GM12878 (cell line): ENCODE data around the gene ARHGEF6. TPM values are rescaled to one million over a fixed set of nuclear protein-coding genes. Genes with fewer than 3 reads are reported as not detected.

Source experiments
- ATAC-seq: fragments of 200-7000 bp; cut with Tn5 transposase; 3 replicates; pipeline ENCODE4 v1.9.1; 2020; ENCODE audit warnings: mild to moderate bottlenecking, moderate library complexity
- BruUV-seq: library from RNA; stranded (reverse); fragments of 400-500 nt; replicated peaks from 2 replicates; lab custom pipeline; 2021; lab: Mats Ljungman, UMichigan
- CTCF ChIA-PET: fragments of 300-600 bp; sonication (Branson Sonifier 250); formaldehyde crosslinking; extraction: SDS; loops from one replicate; lab custom pipeline; 2021; ENCODE audit warnings: inconsistent platforms; lab: Yijun Ruan, JAX
- POLR2A ChIA-PET: fragments of 350-600 bp; formaldehyde crosslinking; extraction: SDS; loops from one replicate; lab custom pipeline; 2021; ENCODE audit warnings: inconsistent platforms; lab: Charles Lee
- RAD21 ChIA-PET: fragments of 300-600 bp; sonication (Branson Sonifier 250); formaldehyde crosslinking; loops from one replicate; lab custom pipeline; 2023; ENCODE audit warnings: antibody characterized with exemption; ENCODE audit not compliant: unreplicated experiment; lab: Charles Lee
- SMC1A ChIA-PET: fragments of 300-600 bp; sonication (Branson Sonifier 250); formaldehyde crosslinking; loops from one replicate; lab custom pipeline; 2023; ENCODE audit not compliant: unreplicated experiment, uncharacterized antibody; lab: Charles Lee
- DNase-seq: peaks from one replicate; pipeline ENCODE4 v3.0.0-alpha.2; 2011; ENCODE audit warnings: low read depth, low spot score
- FAIRE-seq: peaks from 3 replicates; lab custom pipeline; 2011; peaks lifted over from hg19 to GRCh38; lab: Jason Lieb, UNC
- H2AFZ ChIP-seq: 2 replicates; pipeline ENCODE4 v1.6.0; 2011; ENCODE audit warnings: low read depth, low read length, control low read depth; ENCODE audit not compliant: control insufficient read depth
- H3K27ac ChIP-seq: 2 replicates; pipeline ENCODE4 v1.5.1; 2011; ENCODE audit warnings: control low read depth; ENCODE audit not compliant: control insufficient read depth, insufficient read depth
- H3K27me3 ChIP-seq, 2 experiments: replicated peaks in 1 of 2; 2 replicates each; pipeline versions ENCODE4 v1.6.0 to v1.6.1; 2011; ENCODE audit warnings: low read length in 1 of 2; ENCODE audit not compliant: control insufficient read depth in 2 of 2, insufficient read depth in 2 of 2
- H3K36me3 ChIP-seq, 2 experiments: 2 replicates each; pipeline ENCODE4 v1.5.1; 2011; ENCODE audit warnings: low read length in 1 of 2; ENCODE audit not compliant: control insufficient read depth in 2 of 2, insufficient read depth in 2 of 2
- H3K4me1 ChIP-seq: 2 replicates; pipeline ENCODE4 v1.6.1; 2011; ENCODE audit warnings: mild to moderate bottlenecking, low read length, moderate library complexity, mixed read lengths; ENCODE audit not compliant: control insufficient read depth, insufficient read depth
- H3K4me2 ChIP-seq: 2 replicates; pipeline ENCODE4 v1.6.0; 2011; ENCODE audit warnings: control low read depth; ENCODE audit not compliant: control insufficient read depth, insufficient read depth
- H3K4me3 ChIP-seq: fragments of 200-600 bp; sonication (generic); 2 replicates; pipeline ENCODE4 v1.5.1; 2016
- H3K79me2 ChIP-seq: 2 replicates; pipeline ENCODE4 v1.6.0; 2011; ENCODE audit warnings: low read length; ENCODE audit not compliant: control insufficient read depth, insufficient read depth
- H3K9ac ChIP-seq: 2 replicates; pipeline ENCODE4 v1.8.0; 2011; ENCODE audit warnings: low read length, control low read depth, mixed read lengths; ENCODE audit not compliant: control insufficient read depth, insufficient read depth
- H3K9me3 ChIP-seq: replicated peaks from 3 replicates; pipeline ENCODE4 v1.5.1; 2011; ENCODE audit warnings: mild to moderate bottlenecking, low read length; ENCODE audit not compliant: control insufficient read depth, insufficient read depth
- H4K20me1 ChIP-seq: 2 replicates; pipeline ENCODE4 v1.6.0; 2011; ENCODE audit not compliant: control insufficient read depth, insufficient read depth
- CHD2 ChIP-seq: IDR thresholded peaks from 2 replicates; pipeline ENCODE4 v1.6.1; 2011; ENCODE audit warnings: low read depth, low read length, improper control_type of control experiment, borderline replicate concordance
- MEF2A ChIP-seq: IDR thresholded peaks from 2 replicates; pipeline ENCODE4 v1.6.1; 2011; ENCODE audit warnings: low read depth, mild to moderate bottlenecking, low read length, moderate library complexity; ENCODE audit not compliant: insufficient read depth
- NFYB ChIP-seq: IDR thresholded peaks from 2 replicates; pipeline ENCODE4 v1.6.1; 2011; ENCODE audit warnings: low read depth, mild to moderate bottlenecking, low read length, improper control_type of control experiment, moderate library complexity; ENCODE audit not compliant: insufficient read depth
- RAD21 ChIP-seq: IDR thresholded peaks from 2 replicates; pipeline ENCODE4 v1.6.1; 2011; ENCODE audit warnings: mild to moderate bottlenecking, low read depth, low read length, moderate library complexity; ENCODE audit not compliant: insufficient read depth
- SUPT20H ChIP-seq: IDR thresholded peaks from 2 replicates; pipeline ENCODE4 v1.6.1; 2011; ENCODE audit warnings: low read depth, mild to moderate bottlenecking, low read length, moderate library complexity, borderline replicate concordance; ENCODE audit not compliant: control insufficient read depth
- TARDBP ChIP-seq: IDR thresholded peaks from 2 replicates; pipeline ENCODE4 v1.6.1; 2016; ENCODE audit warnings: borderline replicate concordance
- TBL1XR1 ChIP-seq: IDR thresholded peaks from 2 replicates; pipeline ENCODE4 v1.6.1; 2012; ENCODE audit warnings: low read depth, low read length, improper control_type of control experiment
- in situ Hi-C: fragments of 300-500 bp; cut with MboI; formaldehyde crosslinking; loops from 9 replicates; pipeline ENCODE4 v1.14.3; 2018; ENCODE audit warnings: mixed read lengths
- intact Hi-C: fragments of 100-400 bp; cut with micrococcal nuclease; formaldehyde crosslinking; loops from one replicate; pipeline ENCODE4 v1.14.2; 2022; ENCODE audit not compliant: unreplicated experiment
- polyA plus RNA-seq, 11 experiments: library from polyadenylated mRNA; depleted of rRNA in 4 of 11; unstranded in 6 of 11; stranded (reverse) in 5 of 11; fragments of >200 nt; fragmentation: Nextera tagmentation in 4 of 11; fragmentation: Illumina TruSeq in 1 of 11; extraction: Ambion mirVana in 4 of 11; extraction: Trizol in 1 of 11; gene quantifications; 1 replicate in 1 of 11; 2 replicates in 10 of 11; pipeline versions ENCODE4 v1.2.1 to v1.2.3, GENCODE V29; 2011 to 2016; ENCODE audit warnings: inconsistent platforms in 2 of 11, missing spikeins in 2 of 11, low read depth in 1 of 11
- total RNA-seq, 4 experiments: library from RNA; depleted of rRNA in 3 of 4; stranded (reverse); fragments of >200 nt in 3 of 4; fragmentation: Illumina TruSeq in 1 of 4; extraction: Trizol in 1 of 4; gene quantifications; 2 replicates each; pipeline versions ENCODE4 v1.2.1 to v1.2.3, GENCODE V29; 2013 to 2021
- TF ChIP-seq, protein P1 (sequence below): IDR thresholded peaks from 2 replicates; pipeline ENCODE4 v1.6.1; 2012; ENCODE audit warnings: low read depth, low read length, improper control_type of control experiment
- TF ChIP-seq, protein P2 (sequence below): fragments of 450-650 bp; conservative IDR thresholded peaks from 2 replicates; pipeline ENCODE4 v1.6.1; 2017; ENCODE audit warnings: mild to moderate bottlenecking, moderate library complexity
- TF ChIP-seq, protein P3 (sequence below): fragments of 450-650 bp; formaldehyde crosslinking; IDR thresholded peaks from 2 replicates; pipeline ENCODE4 v1.4.0; 2022; ENCODE audit warnings: mild to moderate bottlenecking, moderate library complexity
- TF ChIP-seq, protein P4 (sequence below): fragments of 450-650 bp; IDR thresholded peaks from 2 replicates; pipeline ENCODE4 v1.6.1; 2017; ENCODE audit warnings: mild to moderate bottlenecking

Gene ARHGEF6
- total and polyA plus RNA-seq, 10 of the 15 experiments (the other 5 are each of a cell fraction or from before 2014, with no cell fraction given): 5.4 to 29.7 (median 18.0) TPM

DNA sequence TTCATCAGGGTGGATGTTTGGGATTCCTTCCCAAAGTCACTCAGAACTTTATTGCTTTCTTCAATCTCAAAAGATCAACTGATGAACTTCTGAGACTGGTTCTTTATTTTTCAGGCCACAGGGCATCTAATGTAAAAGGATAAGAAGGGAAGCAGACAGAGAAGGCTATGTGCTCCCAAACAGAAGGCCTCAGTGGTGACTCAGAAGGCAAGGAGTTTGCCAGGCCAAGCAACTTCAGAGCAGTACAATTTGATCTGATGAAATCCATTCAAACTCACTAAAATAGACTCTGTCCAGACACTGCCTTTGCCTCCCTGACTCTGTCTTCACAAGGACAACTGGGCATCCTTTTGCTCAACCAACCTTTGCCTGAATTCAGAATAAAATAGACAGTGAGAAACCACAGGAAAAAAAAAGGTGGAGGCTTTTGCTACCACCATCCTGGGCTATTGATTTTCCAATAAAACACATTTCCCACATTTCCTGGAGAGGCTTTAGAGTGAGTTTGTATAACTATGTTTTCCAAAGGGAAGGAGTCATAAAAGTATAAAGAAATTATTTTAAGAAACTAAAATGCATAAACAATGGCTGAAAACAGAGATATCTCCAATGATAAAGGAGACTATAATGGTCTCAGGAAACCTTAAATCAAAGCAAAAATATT is 55.2 kb downstream of the ARHGEF6 start:
- ATAC-seq (no peak), FAIRE-seq (no peak), DNase-seq (no peak)
- H3K79me2 ChIP-seq: no peaks in the 10 kb centered on the region
- ChIA-PET POLR2A (no interaction called here), RAD21 (no interaction called here), SMC1A (interaction anchor here (1.5 to 1.9 kb wide), 3 partner anchors 10 to 28 kb away, joined by 3 to 6 read pairs (median 3); no protein-coding TSS in a partner anchor), CTCF (interaction anchor here (0.6 to 1.9 kb wide), 4 partner anchors 10 to 388 kb away, joined by 3 to 7 read pairs (median 5); no protein-coding TSS in a partner anchor)
- no peaks in the 10 kb centered on the region for H3K36me3 ChIP-seq
- no peaks in the 10 kb centered on the region for H3K27me3 ChIP-seq
- no peak overlapping the region for H3K4me3 ChIP-seq
- H3K4me2 ChIP-seq: no peak overlapping the region
- no peaks in the 10 kb centered on the region for H3K4me1 ChIP-seq
- in situ Hi-C loops: no loop called here
- intact Hi-C loops: no loop called here
- H3K9me3 ChIP-seq: no peaks in the 10 kb centered on the region; the same call in 2 of the 3 replicates
- H2AFZ ChIP-seq: no peak overlapping the region
- no TSS peak for BruUV-seq
- H3K9ac ChIP-seq: no peak overlapping the region
- no peaks in the 10 kb centered on the region for H4K20me1 ChIP-seq
- H3K27ac ChIP-seq: no peak overlapping the region
- TF ChIP-seq, protein P1, sequence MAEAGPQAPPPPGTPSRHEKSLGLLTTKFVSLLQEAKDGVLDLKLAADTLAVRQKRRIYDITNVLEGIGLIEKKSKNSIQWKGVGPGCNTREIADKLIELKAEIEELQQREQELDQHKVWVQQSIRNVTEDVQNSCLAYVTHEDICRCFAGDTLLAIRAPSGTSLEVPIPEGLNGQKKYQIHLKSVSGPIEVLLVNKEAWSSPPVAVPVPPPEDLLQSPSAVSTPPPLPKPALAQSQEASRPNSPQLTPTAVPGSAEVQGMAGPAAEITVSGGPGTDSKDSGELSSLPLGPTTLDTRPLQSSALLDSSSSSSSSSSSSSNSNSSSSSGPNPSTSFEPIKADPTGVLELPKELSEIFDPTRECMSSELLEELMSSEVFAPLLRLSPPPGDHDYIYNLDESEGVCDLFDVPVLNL: no peak
- TF ChIP-seq CHD2 (no peak), MEF2A (no peak), SUPT20H (no peak), TBL1XR1 (no peak), RAD21 (no peak), TARDBP (no peak), NFYB (no peak)
- TF ChIP-seq, protein P2, sequence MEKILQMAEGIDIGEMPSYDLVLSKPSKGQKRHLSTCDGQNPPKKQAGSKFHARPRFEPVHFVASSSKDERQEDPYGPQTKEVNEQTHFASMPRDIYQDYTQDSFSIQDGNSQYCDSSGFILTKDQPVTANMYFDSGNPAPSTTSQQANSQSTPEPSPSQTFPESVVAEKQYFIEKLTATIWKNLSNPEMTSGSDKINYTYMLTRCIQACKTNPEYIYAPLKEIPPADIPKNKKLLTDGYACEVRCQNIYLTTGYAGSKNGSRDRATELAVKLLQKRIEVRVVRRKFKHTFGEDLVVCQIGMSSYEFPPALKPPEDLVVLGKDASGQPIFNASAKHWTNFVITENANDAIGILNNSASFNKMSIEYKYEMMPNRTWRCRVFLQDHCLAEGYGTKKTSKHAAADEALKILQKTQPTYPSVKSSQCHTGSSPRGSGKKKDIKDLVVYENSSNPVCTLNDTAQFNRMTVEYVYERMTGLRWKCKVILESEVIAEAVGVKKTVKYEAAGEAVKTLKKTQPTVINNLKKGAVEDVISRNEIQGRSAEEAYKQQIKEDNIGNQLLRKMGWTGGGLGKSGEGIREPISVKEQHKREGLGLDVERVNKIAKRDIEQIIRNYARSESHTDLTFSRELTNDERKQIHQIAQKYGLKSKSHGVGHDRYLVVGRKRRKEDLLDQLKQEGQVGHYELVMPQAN: no peak
- TF ChIP-seq, protein P3, sequence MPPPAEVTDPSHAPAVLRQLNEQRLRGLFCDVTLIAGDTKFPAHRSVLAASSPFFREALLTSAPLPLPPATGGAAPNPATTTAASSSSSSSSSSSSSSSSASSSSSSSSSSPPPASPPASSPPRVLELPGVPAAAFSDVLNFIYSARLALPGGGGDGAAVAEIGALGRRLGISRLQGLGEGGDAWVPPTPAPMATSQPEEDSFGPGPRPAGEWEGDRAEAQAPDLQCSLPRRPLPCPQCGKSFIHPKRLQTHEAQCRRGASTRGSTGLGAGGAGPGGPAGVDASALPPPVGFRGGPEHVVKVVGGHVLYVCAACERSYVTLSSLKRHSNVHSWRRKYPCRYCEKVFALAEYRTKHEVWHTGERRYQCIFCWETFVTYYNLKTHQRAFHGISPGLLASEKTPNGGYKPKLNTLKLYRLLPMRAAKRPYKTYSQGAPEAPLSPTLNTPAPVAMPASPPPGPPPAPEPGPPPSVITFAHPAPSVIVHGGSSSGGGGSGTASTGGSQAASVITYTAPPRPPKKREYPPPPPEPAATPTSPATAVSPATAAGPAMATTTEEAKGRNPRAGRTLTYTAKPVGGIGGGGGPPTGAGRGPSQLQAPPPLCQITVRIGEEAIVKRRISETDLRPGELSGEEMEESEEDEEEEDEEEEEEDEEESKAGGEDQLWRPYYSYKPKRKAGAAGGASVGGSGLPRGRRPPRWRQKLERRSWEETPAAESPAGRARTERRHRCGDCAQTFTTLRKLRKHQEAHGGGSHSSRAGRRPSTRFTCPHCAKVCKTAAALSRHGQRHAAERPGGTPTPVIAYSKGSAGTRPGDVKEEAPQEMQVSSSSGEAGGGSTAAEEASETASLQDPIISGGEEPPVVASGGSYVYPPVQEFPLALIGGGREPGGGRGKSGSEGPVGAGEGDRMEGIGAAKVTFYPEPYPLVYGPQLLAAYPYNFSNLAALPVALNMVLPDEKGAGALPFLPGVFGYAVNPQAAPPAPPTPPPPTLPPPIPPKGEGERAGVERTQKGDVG (CRISPR knock-in tag): no peak
- TF ChIP-seq, protein P4, sequence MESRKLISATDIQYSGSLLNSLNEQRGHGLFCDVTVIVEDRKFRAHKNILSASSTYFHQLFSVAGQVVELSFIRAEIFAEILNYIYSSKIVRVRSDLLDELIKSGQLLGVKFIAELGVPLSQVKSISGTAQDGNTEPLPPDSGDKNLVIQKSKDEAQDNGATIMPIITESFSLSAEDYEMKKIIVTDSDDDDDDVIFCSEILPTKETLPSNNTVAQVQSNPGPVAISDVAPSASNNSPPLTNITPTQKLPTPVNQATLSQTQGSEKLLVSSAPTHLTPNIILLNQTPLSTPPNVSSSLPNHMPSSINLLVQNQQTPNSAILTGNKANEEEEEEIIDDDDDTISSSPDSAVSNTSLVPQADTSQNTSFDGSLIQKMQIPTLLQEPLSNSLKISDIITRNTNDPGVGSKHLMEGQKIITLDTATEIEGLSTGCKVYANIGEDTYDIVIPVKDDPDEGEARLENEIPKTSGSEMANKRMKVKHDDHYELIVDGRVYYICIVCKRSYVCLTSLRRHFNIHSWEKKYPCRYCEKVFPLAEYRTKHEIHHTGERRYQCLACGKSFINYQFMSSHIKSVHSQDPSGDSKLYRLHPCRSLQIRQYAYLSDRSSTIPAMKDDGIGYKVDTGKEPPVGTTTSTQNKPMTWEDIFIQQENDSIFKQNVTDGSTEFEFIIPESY: no peak
